SK-N-SH (cell line): ENCODE measurements around the gene MYO15B. TPM values are rescaled to one million over a fixed set of nuclear protein-coding genes. Genes with fewer than 3 reads are reported as not detected.

Experiments used
- CTCF ChIA-PET: fragments of 300-600, 350-600 bp; formaldehyde crosslinking; extraction: SDS; loops from one replicate; lab custom pipeline; 2021; lab: Yijun Ruan, JAX
- POLR2A ChIA-PET: fragments of 350-600 bp; sonication (Branson Sonifier 250); formaldehyde crosslinking; extraction: SDS; loops from one replicate; lab custom pipeline; 2020; ENCODE audit warnings: antibody characterized with exemption, inconsistent platforms; lab: Yijun Ruan, JAX
- DNase-seq: peaks from one replicate; pipeline ENCODE4 v3.0.0; 2012
- H2AFZ ChIP-seq: fragments of 200-600 bp; sonication (generic); 2 replicates; pipeline ENCODE4 v1.8.1; 2016; ENCODE audit warnings: antibody characterized with exemption, mild to moderate bottlenecking, low read depth
- H3F3A ChIP-seq: fragments of 200-600 bp; sonication (generic); replicated peaks from 2 replicates; pipeline ENCODE3; 2016; ENCODE audit warnings: antibody characterized with exemption, mild to moderate bottlenecking; ENCODE audit not compliant: insufficient read depth
- H3K27ac ChIP-seq, 2 experiments: fragments of 200-500 bp in 1 of 2; fragments of 200-600 bp in 1 of 2; sonication (Bioruptor generic) in 1 of 2; sonication (generic), shearing (Covaris generic) in 1 of 2; 2 replicates each; pipeline versions ENCODE4 v1.5.1 to v1.6.1; 2014 to 2016; ENCODE audit warnings: low read depth in 2 of 2, inconsistent platforms in 1 of 2, low read length in 1 of 2, mild to moderate bottlenecking in 1 of 2, mixed read lengths in 1 of 2
- H3K27me3 ChIP-seq: fragments of 200-600 bp; sonication (generic), shearing (Covaris generic); 2 replicates; pipeline ENCODE4 v1.6.1; 2016; ENCODE audit warnings: mixed run types; ENCODE audit not compliant: insufficient read depth
- H3K36me3 ChIP-seq, 2 experiments: fragments of 200-500 bp in 1 of 2; fragments of 200-600 bp in 1 of 2; sonication (Bioruptor generic) in 1 of 2; sonication (generic) in 1 of 2; replicated peaks in 1 of 2; 2 replicates each; pipeline versions ENCODE3 to v1.5.1; 2014 to 2016; ENCODE audit warnings: low read length in 1 of 2, mild to moderate bottlenecking in 1 of 2; ENCODE audit not compliant: insufficient read depth in 2 of 2, control insufficient read depth in 1 of 2
- H3K4me1 ChIP-seq, 2 experiments: fragments of 200-500 bp in 1 of 2; fragments of 200-600 bp in 1 of 2; sonication (Bioruptor generic) in 1 of 2; sonication (generic), shearing (Covaris generic) in 1 of 2; 2 replicates each; pipeline versions ENCODE4 v1.5.1 to v1.6.1; 2014 to 2016; ENCODE audit warnings: low read depth in 1 of 2, low read length in 1 of 2, mixed run types in 1 of 2; ENCODE audit not compliant: insufficient read depth in 2 of 2, control insufficient read depth in 1 of 2
- H3K4me2 ChIP-seq: fragments of 200-600 bp; sonication (generic), shearing (Covaris generic); 2 replicates; pipeline ENCODE4 v1.6.1; 2017; ENCODE audit warnings: mixed run types
- H3K4me3 ChIP-seq, 2 experiments: fragments of 200-500 bp in 1 of 2; fragments of 200-600 bp in 1 of 2; sonication (Bioruptor generic) in 1 of 2; sonication (generic), shearing (Covaris generic) in 1 of 2; 2 replicates each; pipeline versions ENCODE4 v1.5.1 to v1.8.1; 2014 to 2016; ENCODE audit warnings: low read depth in 2 of 2, inconsistent platforms in 1 of 2, low read length in 1 of 2, mild to moderate bottlenecking in 1 of 2, mixed read lengths in 1 of 2, moderate library complexity in 1 of 2
- H3K79me2 ChIP-seq: fragments of 200-600 bp; sonication (generic); 2 replicates; pipeline ENCODE4 v1.8.1; 2017; ENCODE audit warnings: mild to moderate bottlenecking; ENCODE audit not compliant: insufficient read depth
- H3K9ac ChIP-seq: fragments of 200-600 bp; sonication (generic); 2 replicates; pipeline ENCODE4 v1.6.1; 2017; ENCODE audit warnings: mixed run types
- H3K9me2 ChIP-seq: fragments of 200-600 bp; sonication (generic); 2 replicates; pipeline ENCODE4 v1.6.1; 2017; ENCODE audit warnings: mixed run types
- H3K9me3 ChIP-seq: fragments of 200-600 bp; sonication (generic); 2 replicates; pipeline ENCODE4 v1.6.1; 2017; ENCODE audit warnings: mixed run types, mild to moderate bottlenecking, moderate library complexity
- H4K20me1 ChIP-seq: fragments of 200-600 bp; sonication (generic); 2 replicates; pipeline ENCODE4 v1.6.1; 2017; ENCODE audit warnings: mild to moderate bottlenecking, mixed run types; ENCODE audit not compliant: insufficient read depth
- CHD2 ChIP-seq: fragments of 150-350 bp; IDR thresholded peaks from 2 replicates; pipeline ENCODE4 v1.6.1; 2018; ENCODE audit warnings: low read length; ENCODE audit not compliant: partially characterized antibody
- FOXJ3 ChIP-seq: sonication (generic); formaldehyde crosslinking; IDR thresholded peaks from 2 replicates; pipeline ENCODE4 v1.5.1; 2020; ENCODE audit warnings: mild to moderate bottlenecking, missing genetic modification reagents
- FOXM1 ChIP-seq: IDR thresholded peaks from 2 replicates; pipeline ENCODE4 v1.4.0; 2012; ENCODE audit warnings: low read depth, mild to moderate bottlenecking
- MXI1 ChIP-seq: IDR thresholded peaks from 2 replicates; pipeline ENCODE4 v1.6.1; 2012; ENCODE audit warnings: mild to moderate bottlenecking, low read depth, low read length, improper control_type of control experiment
- RAD21 ChIP-seq: IDR thresholded peaks from 2 replicates; pipeline ENCODE4 v1.6.1; 2012; ENCODE audit warnings: mild to moderate bottlenecking, low read length
- RFX5 ChIP-seq: IDR thresholded peaks from 2 replicates; pipeline ENCODE4 v1.6.1; 2012; ENCODE audit warnings: mild to moderate bottlenecking, improper control_type of control experiment, low read length
- TAF1 ChIP-seq: IDR thresholded peaks from 2 replicates; pipeline ENCODE4 v1.6.1; 2012; ENCODE audit warnings: low read depth, mild to moderate bottlenecking, low read length, moderate library complexity, borderline replicate concordance
- YY1 ChIP-seq: IDR thresholded peaks from 2 replicates; pipeline ENCODE4 v1.4.0; 2012; ENCODE audit warnings: low read depth, mild to moderate bottlenecking
- WGBS: methylation state at CpG from one replicate; pipeline ENCODE4 v1.1.6; 2017; ENCODE audit warnings: low lambda C conversion rate; 5-methylcytosine and 5-hydroxymethylcytosine counted together
- polyA plus RNA-seq, 3 experiments: library from polyadenylated mRNA; depleted of rRNA; stranded (reverse); fragments of >200 nt; gene quantifications; 2 replicates each; pipeline ENCODE4 v1.2.3, GENCODE V29; 2012
- TF ChIP-seq, protein P1 (sequence below): IDR thresholded peaks from 2 replicates; pipeline ENCODE4; 2012
- TF ChIP-seq, protein P2 (sequence below): IDR thresholded peaks from 2 replicates; pipeline ENCODE4 v1.4.0; 2012; ENCODE audit warnings: low read depth
- TF ChIP-seq, protein P3 (sequence below): fragments of 150-350 bp; IDR thresholded peaks from 2 replicates; pipeline ENCODE4 v1.6.1; 2017; ENCODE audit warnings: antibody characterized with exemption, low read length, low read depth, borderline replicate concordance
- TF ChIP-seq, protein P4 (sequence below): IDR thresholded peaks from 2 replicates; pipeline ENCODE4 v1.4.0; 2012; ENCODE audit warnings: low read depth, borderline replicate concordance
- TF ChIP-seq, protein P5 (sequence below): fragments of 200-600 bp; sonication (generic); IDR thresholded peaks from 2 replicates; pipeline ENCODE4 v1.6.1; 2017; ENCODE audit warnings: antibody characterized with exemption, mild to moderate bottlenecking, moderate library complexity

MYO15B gene
- polyA plus RNA-seq, 1 of the 3 experiments (the other 2 are of a cell fraction): 10.3 TPM

DNA sequence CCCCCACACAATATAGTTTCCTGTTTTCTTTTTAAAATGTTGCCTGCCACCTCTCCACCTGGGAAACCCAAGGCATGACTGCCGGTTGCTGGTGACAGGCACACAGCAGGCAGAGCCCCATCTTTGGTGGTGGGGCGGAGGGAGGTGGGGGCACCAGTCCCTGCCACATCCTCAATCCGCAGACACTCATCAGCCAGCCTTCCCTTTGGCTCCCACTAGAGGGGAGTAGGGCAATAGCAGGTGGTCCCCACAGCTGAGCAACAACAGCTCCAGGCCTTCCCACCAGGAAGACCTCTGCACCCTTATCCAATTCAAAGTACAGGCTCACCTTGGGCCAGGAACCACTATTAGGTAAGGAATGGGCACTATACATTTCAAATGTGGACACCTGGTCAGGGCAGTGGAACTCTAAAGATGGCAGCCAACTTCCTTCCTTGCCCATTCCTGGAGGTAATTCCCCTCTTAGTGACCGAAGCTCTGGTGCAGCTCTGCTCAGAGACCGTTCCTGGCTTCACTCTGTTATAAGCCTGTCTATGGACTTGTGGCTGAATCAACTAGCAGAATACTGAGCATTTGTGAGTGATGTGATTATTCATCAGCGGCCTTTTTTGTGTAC is 65.4 kb downstream of the MYO15B start (continued):
- TF ChIP-seq, protein P1, sequence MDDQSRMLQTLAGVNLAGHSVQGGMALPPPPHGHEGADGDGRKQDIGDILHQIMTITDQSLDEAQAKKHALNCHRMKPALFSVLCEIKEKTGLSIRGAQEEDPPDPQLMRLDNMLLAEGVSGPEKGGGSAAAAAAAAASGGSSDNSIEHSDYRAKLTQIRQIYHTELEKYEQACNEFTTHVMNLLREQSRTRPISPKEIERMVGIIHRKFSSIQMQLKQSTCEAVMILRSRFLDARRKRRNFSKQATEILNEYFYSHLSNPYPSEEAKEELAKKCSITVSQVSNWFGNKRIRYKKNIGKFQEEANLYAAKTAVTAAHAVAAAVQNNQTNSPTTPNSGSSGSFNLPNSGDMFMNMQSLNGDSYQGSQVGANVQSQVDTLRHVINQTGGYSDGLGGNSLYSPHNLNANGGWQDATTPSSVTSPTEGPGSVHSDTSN: no peak

DNA sequence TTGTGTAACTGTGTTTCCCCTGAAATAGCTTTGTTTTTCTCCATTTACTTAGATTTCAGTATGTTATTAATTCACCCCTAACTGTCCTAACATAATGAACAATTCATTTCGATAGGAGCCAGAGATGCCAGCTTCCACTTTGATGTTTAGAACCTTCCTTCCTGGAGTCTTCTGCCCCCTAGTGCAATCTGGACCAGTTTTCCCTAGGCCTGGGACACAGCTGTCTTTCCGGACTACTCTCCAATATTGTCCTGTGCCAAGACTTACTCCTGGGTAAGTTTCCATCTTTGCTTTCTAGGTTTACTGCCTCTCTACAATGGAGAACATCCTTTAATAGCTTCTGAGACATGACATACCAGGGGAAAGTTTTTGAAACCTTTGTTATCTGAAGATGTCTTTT is 66.6 kb downstream of the MYO15B start:
- no peak overlapping the region for H2AFZ ChIP-seq
- no peaks in the 10 kb centered on the region for H3K9me3 ChIP-seq
- H3K4me3 ChIP-seq: no peak overlapping the region
- no peak overlapping the region for H3K9ac ChIP-seq
- H3K27ac ChIP-seq: no peak overlapping the region
- peaks cover 34 to 36% of the 10 kb centered on the region in 2 experiments for H3K36me3 ChIP-seq
- WGBS: 48% methylated on average over 2 of the region's 2 CpGs
- no peaks in the 10 kb centered on the region for H3K27me3 ChIP-seq
- no peaks in the 10 kb centered on the region for H4K20me1 ChIP-seq
- ChIA-PET CTCF (interaction anchor here (0.6 to 31.7 kb wide), 9 partner anchors 13 to 487 kb away, joined by 3 to 1189 read pairs (median 23); partner anchors contain the start of genes RECQL5, SAP30BP and SMIM5), POLR2A (interaction anchor here (1.0 kb wide), 1 partner anchor 13 kb away, joined by 3 read pairs; the partner anchor contains the start of genes RECQL5 and SAP30BP)
- no peak for DNase-seq
- H3K4me1 ChIP-seq: no peaks in the 10 kb centered on the region
- no peak overlapping the region for H3K4me2 ChIP-seq
- H3K9me2 ChIP-seq: no peaks in the 10 kb centered on the region
- TF ChIP-seq RFX5: no peak
- TF ChIP-seq, protein P2, sequence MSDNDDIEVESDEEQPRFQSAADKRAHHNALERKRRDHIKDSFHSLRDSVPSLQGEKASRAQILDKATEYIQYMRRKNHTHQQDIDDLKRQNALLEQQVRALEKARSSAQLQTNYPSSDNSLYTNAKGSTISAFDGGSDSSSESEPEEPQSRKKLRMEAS: no peak
- TF ChIP-seq CHD2: no peak
- TF ChIP-seq, protein P3, sequence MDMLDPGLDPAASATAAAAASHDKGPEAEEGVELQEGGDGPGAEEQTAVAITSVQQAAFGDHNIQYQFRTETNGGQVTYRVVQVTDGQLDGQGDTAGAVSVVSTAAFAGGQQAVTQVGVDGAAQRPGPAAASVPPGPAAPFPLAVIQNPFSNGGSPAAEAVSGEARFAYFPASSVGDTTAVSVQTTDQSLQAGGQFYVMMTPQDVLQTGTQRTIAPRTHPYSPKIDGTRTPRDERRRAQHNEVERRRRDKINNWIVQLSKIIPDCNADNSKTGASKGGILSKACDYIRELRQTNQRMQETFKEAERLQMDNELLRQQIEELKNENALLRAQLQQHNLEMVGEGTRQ: no peak
- TF ChIP-seq, protein P4, sequence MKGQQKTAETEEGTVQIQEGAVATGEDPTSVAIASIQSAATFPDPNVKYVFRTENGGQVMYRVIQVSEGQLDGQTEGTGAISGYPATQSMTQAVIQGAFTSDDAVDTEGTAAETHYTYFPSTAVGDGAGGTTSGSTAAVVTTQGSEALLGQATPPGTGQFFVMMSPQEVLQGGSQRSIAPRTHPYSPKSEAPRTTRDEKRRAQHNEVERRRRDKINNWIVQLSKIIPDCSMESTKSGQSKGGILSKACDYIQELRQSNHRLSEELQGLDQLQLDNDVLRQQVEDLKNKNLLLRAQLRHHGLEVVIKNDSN: no peak
- peak; percentile 20; the same call in 1 of the 2 replicates for TF ChIP-seq RAD21
- TF ChIP-seq, protein P5, sequence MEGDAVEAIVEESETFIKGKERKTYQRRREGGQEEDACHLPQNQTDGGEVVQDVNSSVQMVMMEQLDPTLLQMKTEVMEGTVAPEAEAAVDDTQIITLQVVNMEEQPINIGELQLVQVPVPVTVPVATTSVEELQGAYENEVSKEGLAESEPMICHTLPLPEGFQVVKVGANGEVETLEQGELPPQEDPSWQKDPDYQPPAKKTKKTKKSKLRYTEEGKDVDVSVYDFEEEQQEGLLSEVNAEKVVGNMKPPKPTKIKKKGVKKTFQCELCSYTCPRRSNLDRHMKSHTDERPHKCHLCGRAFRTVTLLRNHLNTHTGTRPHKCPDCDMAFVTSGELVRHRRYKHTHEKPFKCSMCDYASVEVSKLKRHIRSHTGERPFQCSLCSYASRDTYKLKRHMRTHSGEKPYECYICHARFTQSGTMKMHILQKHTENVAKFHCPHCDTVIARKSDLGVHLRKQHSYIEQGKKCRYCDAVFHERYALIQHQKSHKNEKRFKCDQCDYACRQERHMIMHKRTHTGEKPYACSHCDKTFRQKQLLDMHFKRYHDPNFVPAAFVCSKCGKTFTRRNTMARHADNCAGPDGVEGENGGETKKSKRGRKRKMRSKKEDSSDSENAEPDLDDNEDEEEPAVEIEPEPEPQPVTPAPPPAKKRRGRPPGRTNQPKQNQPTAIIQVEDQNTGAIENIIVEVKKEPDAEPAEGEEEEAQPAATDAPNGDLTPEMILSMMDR: peak; percentile 32
- peaks cover 11% of the 10 kb centered on the region for H3F3A ChIP-seq
- no peaks in the 10 kb centered on the region for H3K79me2 ChIP-seq

DNA sequence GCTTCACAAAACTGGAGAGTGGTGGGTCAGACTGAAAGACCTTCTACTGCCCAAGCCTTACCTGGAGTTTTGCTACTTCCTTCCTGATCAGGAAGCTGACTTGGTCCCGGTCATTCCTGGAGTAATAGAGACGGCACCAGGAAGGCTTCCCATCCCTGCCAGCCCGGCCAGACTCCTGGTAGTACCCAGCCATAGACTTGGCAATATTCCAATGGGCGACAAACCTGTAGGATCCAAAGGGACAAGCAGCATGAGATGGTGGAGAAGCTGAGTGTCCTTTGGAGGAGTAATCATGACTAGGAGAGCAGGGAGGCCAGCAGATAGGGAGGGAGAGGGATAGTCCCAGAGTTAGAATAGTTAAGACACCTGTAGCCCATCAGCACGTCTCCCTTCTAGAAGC is 70.6 kb downstream of the MYO15B start:
- Histone ChIP-seq H3K36me3 (peaks cover 34 to 37% of the 10 kb centered on the region in 2 experiments), H3K4me1 (no peaks in the 10 kb centered on the region), H3K9me3 (no peaks in the 10 kb centered on the region), H3K79me2 (no peaks in the 10 kb centered on the region), H2AFZ (no peak overlapping the region), H3K9me2 (no peaks in the 10 kb centered on the region), H4K20me1 (no peaks in the 10 kb centered on the region), H3F3A (peaks cover 11% of the 10 kb centered on the region), H3K27me3 (no peaks in the 10 kb centered on the region), H3K4me2 (no peak overlapping the region), H3K27ac (no peak overlapping the region), H3K9ac (no peak overlapping the region), H3K4me3 (no peak overlapping the region)
- ChIA-PET POLR2A (no interaction called here), CTCF (interaction anchor here (0.9 to 31.7 kb wide), 11 partner anchors 8 to 96 kb away, joined by 3 to 1189 read pairs (median 4); partner anchors contain the start of genes RECQL5, SAP30BP and SMIM5)
- TF ChIP-seq TAF1 (no peak), YY1 (no peak), FOXM1 (no peak), MXI1 (no peak), FOXJ3 (no peak)
- TF ChIP-seq, protein P1: no peak
- 94% methylated on average over 5 of the region's 5 CpGs for WGBS
- no peak for DNase-seq
